GM21367 (cell line): ENCODE measurements around the gene TPI1.
"Not testable (repeated sequence)": the region's sequence is repeated elsewhere in the genome, so short reads cannot be mapped to it uniquely, and the experiment has no call there.

Experiments
- ATAC-seq: cut with Tn5 transposase; IDR thresholded peaks from one replicate; pipeline ENCODE4 v1.9.1; 2021; ENCODE audit not compliant: unreplicated experiment

Gene TPI1

GRCh38 chr12:6868211-6869048 lies 1.1 kb downstream of the TPI1 start:
- no peak for ATAC-seq

DNA sequence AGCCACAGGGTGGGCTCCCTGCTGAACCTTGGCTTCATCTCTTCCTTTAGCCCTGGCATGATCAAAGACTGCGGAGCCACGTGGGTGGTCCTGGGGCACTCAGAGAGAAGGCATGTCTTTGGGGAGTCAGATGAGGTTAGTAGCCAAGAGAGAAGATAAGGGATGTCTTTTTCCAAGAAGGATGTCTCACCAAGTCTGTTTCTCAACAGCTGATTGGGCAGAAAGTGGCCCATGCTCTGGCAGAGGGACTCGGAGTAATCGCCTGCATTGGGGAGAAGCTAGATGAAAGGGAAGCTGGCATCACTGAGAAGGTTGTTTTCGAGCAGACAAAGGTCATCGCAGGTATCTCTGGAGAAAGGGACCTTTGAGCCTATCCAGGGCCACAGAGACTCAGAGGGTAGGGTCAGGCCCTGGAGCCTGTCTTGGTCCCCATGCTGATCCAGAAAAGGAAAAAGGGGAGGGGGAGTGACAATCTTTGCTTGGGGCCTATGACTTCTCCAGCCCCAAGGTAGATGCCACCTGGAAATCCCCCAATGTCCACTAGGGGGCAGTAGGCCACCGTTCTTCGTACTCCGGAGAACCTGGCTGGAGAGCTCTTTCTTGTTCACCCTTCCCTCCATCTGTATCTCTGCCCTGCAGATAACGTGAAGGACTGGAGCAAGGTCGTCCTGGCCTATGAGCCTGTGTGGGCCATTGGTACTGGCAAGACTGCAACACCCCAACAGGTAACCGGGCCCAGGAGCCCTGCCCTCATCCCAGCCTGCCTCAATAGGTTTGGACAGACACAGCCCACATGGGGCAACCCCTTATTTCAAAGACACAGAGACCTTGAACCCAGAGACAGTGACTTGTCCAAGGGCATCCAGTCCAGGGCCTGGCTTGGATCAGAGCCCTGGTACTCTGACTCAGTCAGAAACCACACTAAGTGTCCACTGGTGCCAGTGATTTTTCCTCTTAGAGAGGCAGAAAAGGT lies 2.0 kb downstream of the TPI1 start:
- ATAC-seq = no peak

DNA sequence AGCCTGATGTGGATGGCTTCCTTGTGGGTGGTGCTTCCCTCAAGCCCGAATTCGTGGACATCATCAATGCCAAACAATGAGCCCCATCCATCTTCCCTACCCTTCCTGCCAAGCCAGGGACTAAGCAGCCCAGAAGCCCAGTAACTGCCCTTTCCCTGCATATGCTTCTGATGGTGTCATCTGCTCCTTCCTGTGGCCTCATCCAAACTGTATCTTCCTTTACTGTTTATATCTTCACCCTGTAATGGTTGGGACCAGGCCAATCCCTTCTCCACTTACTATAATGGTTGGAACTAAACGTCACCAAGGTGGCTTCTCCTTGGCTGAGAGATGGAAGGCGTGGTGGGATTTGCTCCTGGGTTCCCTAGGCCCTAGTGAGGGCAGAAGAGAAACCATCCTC lies 3.0 kb downstream of the TPI1 start:
- not testable (repeated sequence) for ATAC-seq

GRCh38 chr12:6871052-6871957 lies 4.0 kb downstream of the TPI1 start:
- no peak for ATAC-seq

GRCh38 chr12:6872073-6873048 lies 5.0 kb downstream of the TPI1 start:
- ATAC-seq = peak; percentile 28

DNA sequence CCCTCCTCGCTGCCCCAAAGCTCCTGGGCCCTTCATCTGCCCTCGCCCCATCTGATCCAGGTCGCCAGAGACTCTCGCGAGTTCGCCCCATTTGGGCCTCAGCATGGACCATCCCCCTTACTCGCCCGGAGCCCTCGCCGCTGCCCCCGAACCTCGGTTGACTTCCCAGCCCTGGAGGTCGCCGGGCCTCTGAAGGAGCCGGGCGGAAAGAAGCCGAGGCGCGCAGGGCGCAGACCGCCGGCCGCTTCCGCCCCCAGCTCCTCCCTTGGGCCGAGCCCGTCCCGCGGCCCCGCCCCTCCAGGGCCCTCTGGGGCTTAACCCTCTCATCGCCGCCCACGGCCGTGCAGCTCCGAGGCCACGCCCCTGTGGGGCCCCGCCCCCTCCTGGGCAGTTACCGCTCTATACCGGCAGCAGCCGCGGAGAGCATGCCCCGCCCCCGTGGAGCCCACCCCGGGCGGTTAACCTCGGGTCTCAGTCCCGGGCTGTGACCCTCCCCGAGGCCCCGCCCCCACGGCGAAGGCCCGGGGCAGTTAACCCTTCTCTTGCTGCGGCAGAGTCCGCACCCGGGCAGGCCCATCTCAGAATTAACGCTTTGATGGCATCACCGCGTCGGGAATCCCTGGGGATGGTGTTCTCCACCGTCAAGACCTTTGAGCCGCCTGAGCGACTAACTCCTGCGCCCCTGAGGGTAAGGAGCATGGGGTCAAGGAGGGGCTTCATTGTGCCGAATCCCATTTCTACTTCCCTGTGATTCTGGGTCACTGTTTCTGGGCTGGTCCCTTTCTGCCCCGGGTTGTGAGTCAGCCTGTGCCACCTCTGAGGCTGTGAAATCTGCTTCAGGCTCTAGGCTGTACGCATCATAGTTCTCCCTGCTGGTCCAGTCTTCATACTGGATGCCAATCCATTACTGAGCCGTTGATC lies 6.0 kb downstream of the TPI1 start, which contains the start of gene SPSB2:
Gene SPSB2, minus strand, starts transcription at position 210 of the 921 bp plus-strand sequence. CDS start 402 bp downstream, outside the sequence.
- peak; percentile 61 for ATAC-seq

DNA sequence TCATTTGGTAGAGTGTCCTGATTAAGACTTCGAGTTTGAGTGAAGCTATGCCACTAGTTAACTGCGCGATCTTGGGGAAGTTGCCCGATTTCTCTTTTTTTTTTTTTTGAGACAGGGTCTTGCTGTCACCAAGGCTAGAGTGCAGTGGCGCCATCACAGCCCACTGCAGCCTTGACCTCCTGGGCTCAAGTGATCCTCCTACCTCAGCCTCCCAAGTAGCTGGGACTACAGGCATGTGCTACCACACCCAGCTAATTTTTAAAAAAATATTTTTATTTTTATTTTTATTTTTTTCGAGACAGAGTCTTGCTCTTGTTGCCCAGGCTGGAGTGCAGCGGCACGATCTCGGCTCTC lies 6.7 kb downstream of the TPI1 start:
- ATAC-seq = not testable (repeated sequence)

DNA sequence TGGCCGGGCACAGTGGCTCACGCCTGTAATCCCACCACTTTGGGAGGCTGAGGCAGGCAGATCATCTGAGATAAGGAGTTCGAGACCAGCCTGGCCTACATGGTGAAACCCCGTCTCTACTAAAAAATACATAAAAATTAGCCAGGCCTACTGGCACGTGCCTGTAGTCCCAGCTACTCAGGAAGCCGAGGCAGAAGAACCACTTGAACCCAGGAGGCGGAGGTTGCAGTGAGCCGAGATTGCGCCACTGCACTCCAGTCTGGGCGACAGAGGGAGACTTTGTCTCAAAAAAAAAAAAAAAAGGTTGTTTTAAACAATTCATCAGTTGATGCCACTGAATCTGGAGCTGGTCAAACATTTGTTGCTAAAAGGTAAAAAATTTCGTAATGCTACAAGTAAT lies 12.5 kb downstream of the TPI1 start:
- not testable (repeated sequence) for ATAC-seq

- no peak for ATAC-seq
Observed at GRCh38 chr12:6883252-6883651, 15.9 kb downstream of the TPI1 start.

- no peak for ATAC-seq
Observed at GRCh38 chr12:6883683-6884082, 16.4 kb downstream of the TPI1 start.

- ATAC-seq = no peak
Observed at GRCh38 chr12:6884539-6884938, 17.2 kb downstream of the TPI1 start.

GRCh38 chr12:6886206-6886999 lies 19.1 kb downstream of the TPI1 start:
- ATAC-seq = not testable (repeated sequence)

- no peak for ATAC-seq
Observed at GRCh38 chr12:6887460-6887859, 20.1 kb downstream of the TPI1 start.

- ATAC-seq = no peak
Observed at GRCh38 chr12:6888360-6888759, 21.0 kb downstream of the TPI1 start.

DNA sequence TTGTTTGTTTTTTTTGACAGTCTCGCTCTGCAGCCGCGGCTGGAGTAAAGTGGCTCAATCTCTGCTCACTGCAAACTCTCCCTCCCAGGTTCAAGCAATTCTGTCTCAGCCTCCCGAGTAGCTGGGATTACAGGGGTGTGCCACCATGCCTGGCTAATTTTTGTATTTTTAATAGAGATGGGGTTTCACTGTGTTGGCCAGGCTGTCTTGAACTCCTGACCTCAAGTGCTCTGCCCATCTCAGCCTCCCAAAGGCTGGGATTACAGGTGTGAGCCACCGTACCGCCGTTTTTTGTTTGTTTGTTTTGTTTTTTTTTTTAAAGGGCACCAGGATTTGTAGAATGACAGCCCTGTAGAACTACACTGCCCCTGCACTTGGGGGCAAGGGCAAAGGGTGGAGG lies 21.5 kb downstream of the TPI1 start:
- ATAC-seq = not testable (repeated sequence)

DNA sequence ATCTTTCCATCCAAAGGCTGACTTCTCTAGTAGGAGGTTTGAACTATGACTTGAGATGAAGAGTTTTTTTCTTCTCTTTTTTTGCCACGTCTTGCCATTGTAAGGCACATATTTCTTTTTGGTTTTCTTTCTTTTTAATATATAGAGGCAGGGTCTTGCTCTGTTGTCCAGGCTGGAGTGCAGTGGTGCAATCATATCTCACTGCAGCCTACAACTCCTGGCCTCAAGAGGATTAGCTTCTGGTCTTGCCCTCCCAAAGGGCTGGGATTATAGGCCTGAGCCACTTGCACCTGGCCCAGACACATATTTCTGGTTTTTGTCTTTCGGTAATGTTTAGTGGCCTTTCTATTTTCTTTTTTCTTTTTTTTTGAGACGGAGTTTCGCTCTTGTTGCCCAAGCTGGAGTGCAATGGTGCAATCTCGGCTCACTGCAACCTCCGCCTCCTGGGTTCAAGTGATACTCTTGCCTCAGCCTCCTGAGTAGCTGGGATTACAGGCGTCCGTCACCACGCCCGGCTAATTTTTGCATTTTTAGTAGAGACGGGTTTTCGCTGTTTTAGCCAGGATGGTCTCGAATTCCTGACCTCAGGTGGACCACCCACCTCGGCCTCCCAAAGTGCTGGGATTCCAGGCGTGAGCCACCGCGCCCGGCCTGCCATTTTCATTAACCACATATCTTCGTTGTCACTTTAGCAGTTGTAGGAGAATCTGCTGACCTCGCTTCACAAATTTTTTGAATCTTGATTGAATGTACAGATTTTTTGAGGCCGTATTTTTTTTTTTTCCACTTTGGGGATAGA lies 22.6 kb downstream of the TPI1 start:
- not testable (repeated sequence) for ATAC-seq
